ENCODE results near the gene STAC.
"Not testable (repeated sequence)": the region's sequence is repeated elsewhere in the genome, so short reads cannot be mapped to it uniquely, and the experiment has no call there.

STAC gene

DNA sequence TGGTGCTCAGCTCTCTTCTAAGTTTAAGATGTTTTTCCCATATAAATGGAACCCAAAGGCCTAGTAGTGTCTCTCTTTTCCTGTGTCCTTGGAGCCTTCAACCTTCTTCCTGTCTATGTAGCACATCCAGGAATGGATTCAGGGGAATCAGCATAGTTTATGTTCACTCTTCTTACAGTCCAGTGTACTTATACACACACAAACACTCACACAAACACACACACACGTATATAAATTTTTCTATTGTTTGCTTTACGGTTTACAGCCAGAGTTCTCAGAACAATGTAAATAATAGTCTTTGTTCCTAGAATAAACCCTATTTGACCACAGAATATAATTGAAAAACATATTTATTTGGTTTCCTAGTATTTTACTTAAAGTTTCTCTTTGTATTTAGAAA lies 36.9 kb downstream of the STAC start:
- DNase-seq: no peak

DNA sequence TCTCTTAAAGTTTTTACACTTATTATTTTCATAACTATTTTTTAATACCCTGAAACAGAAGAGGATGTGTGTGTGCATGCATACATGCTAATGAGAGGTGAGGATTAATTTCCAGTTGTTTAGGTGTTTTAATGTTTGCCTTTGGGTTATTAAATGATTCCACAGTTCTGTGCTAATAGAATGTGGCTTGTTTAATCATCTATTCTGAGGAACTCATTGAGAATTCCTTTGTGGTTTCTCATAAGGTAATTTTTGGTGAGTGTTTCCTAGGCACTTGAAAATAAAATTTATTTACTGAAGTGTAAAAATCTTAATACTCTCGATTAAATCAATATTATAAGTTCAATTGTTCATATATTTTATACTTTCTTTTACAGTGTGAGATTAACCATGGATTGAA lies 38.0 kb downstream of the STAC start:
- DNase-seq: no peak

DNA sequence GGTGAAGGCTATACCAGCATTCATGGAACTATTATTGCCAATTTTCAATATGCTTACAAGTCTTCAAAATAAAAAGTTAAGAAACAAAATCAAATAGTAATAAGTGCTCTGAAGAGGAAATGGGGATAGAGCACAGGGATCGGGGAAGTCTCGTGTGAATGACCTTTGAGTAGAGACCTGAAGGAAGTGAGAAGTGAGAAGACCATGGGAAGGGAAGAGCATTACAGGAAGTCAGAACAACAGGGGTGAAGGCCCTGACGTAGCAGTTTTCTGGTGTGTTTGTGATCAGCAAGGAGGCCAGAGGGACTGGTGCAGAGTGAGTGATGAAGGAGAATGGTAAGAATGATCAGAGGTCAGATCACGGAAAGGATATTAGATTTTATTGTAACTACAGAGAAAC lies 48.1 kb downstream of the STAC start:
- no peak for DNase-seq

DNA sequence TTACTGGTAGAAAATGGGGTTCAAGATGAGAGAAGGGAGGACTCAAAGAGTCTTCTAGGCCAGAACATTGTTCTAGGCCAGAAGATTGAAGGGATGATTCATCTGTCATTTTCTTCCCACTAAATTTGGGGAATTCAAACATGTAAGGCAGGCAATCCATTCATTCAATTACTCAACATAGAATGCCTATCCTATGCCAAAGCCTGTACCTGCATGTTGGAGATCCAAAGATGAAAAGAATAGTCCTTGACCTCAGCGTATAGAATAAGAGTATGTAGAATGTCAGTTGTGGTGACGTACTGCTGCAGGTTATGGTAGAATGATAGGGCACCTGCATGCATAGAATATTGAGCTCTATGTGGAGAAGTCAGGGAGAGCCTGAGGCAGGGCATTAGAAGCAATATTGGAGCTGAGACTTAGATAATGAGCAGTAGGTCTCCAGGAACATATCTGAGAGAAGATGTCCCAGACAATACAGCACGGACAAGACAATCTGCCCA lies 49.7 kb downstream of the STAC start:
- DNase-seq: no peak

DNA sequence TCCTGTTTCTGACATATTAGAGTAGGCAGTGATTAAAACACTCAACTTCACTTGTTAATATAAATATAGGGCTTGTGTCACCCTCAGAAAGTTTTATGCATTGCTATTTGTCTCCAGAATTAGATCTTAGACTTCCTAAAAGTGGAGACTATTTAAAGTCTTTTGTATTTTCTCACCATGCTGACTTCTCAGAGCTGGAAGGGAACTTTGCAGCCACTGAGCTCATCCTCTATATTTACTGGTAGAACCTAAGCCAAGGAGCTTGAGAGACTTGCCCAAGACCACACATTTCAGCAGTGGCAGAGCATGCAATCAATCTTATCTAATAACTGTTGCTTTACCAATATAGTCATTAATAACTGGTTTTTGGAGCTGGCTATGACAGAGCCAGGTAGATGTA lies 53.2 kb downstream of the STAC start:
- no peak for DNase-seq

DNA sequence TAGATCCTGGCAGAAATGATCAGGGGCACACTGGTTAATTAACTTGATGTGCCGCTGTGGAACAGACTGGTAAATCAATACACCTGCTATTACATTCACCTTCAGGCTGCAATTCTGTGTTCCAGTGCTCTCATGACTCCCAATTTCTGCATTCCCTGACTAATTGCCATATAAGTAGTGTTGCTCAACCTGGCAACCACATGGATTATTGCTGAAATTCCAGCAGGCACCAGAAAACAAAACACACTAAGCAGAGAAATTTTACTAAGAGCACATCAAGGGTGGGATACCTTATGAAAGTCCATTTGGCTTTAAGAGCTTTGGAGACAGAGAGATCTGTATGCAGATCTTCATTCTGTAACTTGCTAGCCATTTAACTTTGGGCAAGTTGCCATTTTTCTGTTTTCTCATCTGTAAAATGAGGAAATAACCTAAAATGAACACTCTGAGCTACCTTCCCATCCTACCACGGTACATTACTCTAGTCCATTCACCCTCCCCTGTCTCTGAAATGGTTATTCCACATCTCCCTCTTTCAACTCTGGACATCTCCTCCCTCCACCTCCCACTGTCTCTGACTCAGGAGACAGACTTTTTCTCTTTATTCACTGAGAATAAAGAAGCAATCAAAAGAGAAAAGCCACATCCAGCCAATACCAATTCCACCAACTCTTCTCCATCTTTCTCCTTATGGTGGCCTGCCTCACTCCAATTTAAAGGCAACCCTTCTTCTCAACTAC lies 54.6 kb downstream of the STAC start:
- no peak for DNase-seq

DNA sequence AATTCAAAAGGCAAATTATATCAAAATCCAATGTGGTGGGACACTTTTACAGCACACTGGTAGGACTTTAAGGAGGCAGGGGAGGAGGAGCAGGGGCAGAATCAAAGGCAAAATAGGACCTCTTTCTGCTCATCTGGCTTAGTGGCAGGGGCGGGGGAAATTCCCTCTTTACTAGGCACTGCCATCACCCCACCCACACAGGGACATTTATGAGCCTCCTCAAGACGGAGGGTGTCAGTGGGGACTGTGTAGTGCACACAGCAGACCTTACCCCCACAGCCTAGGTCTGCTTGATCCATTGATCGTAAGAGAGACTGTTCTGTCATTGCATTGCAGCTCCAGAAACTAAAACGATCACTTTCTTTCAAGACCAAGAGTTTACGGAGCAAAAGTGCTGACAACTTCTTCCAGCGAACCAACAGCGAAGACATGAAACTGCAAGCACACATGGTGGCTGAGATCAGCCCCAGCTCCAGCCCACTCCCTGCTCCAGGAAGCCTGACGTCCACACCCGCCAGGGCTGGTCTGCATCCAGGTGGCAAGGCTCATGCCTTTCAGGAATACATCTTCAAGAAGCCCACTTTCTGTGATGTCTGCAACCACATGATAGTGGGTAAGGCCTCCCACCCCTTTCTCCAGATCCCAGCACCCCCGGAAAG lies 62.9 kb downstream of the STAC start:
- no peak for DNase-seq

DNA sequence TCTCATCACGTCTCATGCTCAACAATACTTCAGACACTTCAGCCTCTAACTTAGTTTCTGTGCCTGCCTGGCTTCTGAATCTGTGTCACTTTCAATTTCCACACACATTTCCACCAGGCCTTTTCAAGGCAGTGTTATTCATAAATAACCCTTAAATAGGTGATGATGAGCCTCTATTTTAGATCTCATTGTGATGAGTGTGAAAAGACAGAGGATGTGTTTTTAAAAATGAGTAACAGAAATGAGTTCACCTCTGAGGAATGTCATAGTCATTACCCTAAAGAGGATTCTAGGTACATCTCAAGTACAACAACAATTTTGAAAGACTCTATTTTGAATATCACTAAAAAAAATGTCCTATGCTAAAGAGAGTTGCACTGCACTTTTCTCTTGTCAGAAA lies 64.6 kb downstream of the STAC start:
- no peak for DNase-seq

DNA sequence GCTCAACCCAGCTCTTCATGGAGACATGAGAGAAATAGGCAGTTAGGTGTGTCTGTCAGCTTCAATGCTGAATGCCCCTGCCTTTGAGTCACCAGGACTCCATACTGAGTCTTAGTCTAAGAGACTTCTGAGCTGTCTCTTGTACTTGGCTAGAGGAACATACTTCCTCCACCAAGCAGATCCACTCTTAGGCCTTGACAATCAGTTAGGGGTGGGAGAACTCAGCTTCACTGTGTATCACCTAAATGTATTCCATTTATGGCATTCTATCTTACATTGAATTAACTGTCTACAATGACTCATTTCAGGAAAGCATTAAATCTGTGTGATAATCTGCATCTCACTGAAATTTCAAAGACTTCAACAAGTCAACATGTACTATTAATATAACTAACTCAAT lies 66.0 kb downstream of the STAC start:
- no peak for DNase-seq

DNA sequence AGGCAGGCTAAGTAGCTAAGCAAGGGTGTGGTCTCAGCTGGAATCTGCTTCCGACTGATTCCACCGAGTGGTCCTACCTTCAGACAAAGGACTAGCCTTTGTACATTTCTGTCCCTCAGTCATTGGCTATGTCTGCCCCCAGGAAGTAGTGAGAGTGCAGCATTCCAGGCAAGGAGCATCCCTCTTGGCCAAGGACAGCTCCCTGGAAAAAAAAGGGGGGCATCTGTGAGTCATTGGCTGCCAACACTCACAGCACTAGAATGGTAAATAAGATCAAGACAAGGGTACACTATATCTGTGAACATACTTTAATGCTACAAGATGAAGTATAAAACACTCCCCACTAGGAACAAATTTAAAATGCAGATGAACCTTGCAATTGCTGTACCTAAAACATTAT lies 66.8 kb downstream of the STAC start:
- DNase-seq: no peak

DNA sequence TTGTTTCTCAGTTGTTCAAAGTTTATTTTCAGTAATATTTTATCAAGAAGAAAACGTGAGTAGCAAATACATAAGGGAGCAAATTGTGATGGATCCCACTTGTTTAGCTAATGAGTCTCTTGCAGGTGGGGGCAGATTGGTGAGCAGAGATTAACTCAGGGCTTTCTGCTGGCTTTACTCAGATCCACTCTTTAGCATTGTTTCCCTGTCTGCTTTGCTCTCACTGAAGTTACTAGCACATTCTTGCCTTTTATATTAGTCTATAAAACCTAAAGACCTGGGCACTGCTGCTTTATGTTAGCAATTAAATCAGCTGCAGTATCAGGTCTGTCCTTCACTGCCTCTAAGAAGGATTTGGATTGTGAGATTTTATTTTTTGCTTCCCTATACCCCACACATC lies 71.5 kb downstream of the STAC start:
- no peak for DNase-seq

DNA sequence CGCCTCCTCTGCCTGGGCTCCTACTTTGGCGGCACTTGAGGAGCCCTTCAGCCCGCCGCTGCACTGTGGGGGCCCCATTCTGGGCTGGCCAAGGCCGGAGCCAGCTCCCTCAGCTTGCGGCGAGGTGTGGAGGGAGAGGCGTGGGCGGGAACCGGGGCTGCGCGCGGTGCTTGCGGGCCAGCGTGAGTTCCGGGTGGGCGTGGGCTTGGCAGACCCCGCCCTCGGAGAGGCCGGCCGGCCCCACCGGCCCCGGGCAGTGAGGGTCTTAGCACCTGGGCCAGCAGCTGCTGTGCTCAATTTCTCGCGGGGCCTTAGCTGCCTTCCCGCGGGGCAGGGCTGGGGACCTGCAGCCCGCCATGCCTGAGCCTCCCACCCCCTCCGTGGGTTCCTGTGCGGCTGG lies 72.9 kb downstream of the STAC start:
- not testable (repeated sequence) for DNase-seq

DNA sequence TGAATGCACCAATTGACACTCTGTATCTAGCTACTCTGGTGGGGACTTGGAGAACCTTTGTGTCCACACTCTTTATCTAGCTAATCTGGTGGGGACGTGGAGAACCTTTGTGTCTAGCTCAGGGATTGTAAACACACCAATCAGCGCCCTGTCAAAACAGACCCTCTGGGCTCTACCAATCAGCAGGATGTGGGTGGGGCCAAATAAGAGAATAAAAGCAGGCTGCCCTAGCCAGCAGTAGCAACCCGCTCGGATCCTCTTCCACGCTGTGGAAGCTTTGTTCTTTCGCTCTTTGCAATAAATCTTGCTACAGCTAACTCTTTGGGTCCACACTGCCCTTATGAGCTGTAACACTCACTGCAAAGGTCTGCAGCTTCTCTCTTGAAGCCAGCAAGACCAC lies 73.6 kb downstream of the STAC start:
- not testable (repeated sequence) for DNase-seq

DNA sequence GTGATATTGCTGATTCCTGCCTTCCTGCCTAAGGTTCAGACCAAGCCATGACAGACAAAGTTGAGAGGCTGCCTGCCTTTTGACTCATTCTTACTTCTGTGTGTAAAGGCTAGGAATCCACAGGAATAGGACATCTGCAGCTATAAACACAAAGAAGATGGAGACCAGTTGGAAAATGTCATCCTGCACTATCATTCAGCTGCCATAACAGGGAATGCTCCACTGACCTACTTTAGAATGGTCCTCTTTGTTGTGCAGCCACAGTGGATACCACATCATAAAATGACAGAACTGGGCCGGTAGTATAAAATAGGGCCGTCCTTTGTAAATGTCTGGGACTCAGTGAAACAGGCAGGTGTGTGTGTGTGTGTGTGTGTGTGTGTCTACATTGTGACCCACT lies 75.1 kb downstream of the STAC start:
- no peak for DNase-seq

DNA sequence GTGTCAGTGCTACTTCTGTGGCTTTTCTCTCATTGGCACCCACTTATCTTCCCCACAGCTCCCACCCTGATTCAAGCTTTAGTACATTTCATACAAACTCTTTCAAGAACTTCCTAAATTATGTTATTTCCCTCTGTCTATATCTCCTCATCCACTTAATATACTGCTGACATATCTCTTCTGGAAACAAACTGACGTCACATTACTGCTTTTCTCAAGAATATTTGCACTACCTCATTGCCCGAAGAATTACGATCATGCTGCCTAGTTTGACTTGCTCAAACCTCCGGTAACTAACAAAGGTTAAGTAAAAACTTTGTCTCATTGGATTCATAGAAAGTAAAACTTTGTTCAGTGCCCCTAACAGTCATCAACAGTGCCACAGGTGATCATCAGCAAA lies 76.5 kb downstream of the STAC start:
- no peak for DNase-seq

DNA sequence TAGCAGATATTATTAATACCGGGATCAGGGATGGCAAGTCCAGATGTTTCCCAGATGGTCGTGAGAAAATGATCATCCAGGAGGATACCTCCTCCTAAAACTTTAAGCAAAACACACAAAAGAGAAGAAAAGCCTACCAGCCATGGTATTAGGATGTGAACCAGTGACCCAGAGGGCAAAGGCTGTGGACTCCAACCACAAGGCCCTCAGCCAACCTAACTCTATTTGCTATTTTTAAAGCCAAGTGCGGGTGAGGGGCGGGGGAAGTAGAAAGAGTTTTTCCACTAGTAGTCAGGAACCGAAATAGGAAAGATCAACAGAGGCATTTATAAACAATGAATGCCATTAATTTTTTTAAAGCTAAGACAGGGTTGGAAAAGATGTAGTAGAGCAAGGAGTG lies 77.4 kb downstream of the STAC start:
- no peak for DNase-seq

DNA sequence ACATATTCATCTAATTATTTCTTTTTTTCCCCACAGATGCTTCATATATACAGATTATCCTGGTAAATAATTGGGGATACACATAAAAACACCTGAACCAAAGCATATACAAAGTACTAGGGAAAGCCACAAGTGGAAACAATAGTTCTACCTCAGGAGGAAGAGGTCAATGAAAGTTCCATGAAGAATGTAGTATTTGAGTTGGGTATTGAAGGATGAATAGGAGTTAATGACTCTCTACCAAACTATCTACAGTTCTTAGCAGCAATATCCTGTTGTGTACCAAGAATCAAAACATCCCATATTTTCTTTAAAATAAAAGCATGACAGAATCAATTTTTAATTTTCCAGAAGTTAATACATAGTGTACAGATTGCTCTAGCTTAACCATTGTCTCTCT lies 78.9 kb downstream of the STAC start:
- no peak for DNase-seq

DNA sequence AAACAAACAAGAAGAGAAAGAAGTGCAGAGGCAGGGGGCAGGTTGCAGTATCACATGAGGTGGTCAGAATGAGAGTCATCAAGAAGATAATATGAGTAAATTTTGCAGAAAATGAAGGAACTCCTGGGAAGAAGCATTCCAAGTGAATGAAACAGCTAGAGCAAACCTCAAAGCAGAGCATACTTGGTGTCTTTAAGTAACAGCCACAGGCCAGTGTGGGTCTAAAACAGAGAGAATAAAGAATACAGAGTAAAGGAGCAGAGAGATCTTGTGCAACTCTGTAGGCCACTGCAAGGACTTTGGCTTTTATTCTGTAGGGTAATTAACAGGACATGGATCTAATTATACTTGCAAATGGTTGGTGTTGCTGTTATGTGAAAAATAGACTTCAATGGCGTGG lies 81.3 kb downstream of the STAC start:
- DNase-seq: no peak

DNA sequence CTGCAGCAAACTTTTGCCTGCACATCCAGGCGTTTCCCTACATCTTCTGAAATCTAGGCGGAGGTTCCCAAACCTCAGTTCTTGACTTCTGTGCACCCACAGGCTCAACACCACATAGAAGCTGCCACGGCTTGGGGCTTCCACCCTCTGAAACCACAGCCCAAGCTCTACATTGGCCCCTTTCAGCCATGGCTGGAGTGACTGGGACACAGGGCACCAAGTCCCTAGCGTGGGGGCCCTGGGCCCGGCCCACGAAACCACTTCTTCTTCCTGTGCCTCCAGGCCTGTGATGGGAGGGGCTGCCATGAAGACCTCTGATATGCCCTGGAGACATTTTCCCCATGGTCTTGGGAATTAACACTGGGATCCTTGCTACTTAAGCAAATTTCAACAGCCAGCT lies 91.7 kb downstream of the STAC start:
- DNase-seq: not testable (repeated sequence)

DNA sequence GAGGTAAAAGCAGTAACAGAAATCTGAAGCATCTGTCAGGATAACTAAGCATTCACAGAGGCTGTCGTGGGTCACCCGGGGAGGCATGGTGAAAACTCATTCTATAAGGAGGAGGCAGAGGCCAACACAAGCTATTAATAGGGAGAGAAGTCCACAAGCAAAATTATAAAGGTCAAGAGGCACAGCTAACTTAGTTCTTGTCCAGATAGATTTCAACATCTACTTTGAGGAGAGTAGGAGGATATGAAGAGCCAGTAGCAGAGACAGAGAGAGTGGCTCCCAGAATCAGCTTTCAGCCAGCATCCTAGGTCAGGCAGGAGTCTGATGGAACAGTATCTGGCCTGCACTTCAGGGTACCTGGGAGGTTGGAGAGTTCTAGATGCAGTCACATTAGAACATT lies 95.3 kb downstream of the STAC start:
- DNase-seq: no peak

DNA sequence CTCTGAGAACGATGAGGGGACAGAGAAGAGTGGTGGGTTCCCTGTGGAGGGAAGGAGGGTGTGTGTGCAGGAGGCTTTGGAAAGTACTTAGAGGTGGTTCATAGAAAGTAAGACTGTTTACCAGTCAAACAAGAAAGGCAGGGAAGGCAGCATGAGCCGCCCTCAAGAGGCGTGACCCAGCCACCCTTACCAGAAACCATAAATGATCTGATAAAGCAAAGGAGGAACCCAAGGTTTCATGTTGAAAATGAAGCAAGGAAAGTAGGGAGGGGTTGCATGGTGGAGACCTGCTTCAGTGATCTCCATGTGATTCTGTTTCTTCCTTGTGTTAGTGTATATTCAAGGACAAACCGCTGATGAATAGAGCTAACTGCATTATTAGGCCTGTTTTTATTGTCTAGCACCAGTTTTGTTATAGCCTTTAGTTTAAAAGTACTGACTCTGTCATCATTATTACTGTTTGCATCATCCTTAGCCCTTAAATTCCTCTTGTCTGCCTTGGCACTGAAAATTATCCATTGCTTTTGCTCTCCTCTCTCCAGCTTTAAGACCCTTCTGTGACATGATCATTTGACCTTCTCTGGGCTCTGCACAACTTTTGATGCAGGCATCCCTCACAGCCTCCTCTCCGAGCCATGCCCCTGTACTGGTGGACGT lies 96.1 kb downstream of the STAC start:
- DNase-seq: no peak

DNA sequence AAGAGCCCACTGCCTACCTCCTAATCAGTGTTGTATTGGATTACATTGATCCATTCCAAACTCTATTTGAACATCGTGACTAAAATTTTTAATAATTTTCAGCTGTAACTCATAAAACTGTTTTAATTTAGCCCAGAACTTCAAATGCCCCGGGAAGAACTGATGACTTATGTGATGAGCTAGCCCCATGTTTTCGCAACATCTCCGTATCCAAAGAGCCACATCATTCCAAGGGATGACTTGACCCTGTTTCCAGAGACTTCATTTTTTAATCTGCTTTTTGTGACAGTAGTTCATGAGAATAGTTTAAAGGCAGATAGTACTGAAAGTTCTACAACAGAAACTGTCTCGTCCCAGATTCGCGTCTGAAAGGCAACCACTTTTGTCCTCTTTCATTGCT lies 97.4 kb downstream of the STAC start:
- no peak for DNase-seq

DNA sequence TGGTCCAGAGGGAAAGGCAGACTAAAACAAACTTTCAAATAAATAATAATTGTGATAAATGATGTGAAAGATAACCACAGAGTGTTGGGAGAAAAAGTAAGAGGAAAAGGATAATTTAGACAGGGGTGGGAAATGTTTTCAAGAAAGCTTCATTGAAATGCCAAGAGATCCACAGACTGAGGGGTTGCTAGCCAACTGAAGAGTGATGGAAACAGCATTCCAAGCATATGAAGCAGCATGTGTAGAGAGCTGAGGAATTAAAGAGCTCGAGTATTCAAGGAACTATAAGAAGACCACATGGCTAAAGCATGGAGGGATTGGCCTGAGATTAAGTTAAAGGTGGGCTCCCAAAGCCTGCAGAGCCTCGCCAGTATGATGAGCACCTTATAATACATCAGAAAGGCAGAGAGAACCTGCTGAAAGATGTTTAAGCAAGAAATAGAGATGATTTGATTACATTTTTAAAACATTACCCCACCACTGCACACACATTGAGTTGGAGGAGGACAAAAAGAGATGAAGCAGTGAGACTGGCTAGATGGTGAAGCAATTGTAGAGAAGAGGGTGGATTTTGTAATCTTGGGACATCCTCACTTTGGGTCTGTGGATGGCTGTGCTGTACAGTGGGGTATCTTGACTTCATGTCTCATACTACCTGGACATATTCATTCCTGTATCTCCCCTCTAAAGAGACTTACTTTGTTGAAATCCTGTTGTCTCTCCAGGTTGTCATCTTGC lies 100.8 kb downstream of the STAC start:
- no peak for DNase-seq

DNA sequence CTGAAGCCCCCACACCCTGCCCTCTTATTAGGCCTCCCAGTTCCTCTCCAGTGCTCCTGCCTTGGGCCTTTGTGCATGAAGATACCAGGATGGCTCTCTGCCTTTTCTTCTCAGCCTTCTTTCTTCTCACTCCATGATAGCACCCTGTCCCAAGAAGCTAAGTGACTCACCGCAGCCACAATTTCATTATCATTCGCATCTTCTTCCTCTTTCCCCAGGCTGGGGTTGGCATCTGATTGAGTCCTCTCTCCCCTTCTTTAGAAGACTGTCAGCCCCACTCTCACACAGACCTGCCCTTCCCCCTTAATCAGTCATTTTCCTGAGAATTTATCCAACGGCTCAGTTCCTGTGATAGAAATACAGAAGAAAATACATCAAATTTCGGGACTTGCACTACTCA lies 102.0 kb downstream of the STAC start:
- DNase-seq: no peak
